ENCODE measurements around the gene POLRMT.

POLRMT gene

DNA sequence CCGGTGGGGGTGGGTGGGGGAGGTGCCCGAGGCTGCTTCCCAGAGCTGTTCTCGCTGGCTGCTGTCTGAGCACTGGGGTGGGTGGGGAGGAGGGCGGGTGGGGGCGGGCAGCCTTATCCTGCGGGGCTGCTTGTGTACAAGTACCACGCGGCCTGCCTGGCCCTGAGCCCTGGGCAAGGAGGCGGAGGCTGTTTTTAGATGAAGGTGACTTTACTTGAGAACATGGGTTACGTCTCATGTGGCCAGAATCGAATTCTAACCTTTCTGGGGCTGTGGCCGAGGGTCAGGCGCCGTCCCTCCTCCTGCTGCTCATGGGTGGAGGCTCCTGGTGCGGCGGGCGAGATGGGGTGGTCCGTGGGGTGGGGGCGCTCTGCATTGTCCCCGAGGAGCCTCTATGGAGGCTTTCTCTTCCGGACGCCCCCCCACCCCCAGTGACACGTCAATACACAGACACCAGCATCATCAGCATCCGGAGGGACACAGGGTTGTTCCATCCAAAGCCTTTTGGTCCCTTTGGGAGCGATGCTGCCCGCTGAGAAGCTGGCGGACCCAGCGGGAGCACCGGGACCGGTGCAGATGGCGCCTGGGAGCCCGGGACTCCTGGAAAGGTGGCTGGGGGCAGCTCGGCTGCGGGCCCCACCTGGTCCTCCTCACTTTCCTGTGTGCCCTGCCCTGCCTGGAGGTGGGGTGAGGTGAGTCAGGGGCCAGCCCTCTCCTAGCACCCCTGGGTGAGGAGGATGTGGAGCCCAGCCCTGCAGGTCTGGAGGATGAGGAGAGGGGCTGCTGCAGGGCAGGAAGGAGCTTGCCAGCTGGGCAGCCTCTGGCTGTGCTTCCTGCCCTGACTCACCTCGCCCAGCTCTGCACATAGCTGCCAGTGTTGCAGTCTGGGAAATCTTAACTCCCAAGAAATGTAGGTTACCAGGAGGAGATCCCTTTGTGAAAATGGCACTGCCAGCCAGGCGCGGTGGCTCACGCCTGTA is 57.5 kb downstream of the POLRMT start:
- peak; percentile 27 for DNase-seq

DNA sequence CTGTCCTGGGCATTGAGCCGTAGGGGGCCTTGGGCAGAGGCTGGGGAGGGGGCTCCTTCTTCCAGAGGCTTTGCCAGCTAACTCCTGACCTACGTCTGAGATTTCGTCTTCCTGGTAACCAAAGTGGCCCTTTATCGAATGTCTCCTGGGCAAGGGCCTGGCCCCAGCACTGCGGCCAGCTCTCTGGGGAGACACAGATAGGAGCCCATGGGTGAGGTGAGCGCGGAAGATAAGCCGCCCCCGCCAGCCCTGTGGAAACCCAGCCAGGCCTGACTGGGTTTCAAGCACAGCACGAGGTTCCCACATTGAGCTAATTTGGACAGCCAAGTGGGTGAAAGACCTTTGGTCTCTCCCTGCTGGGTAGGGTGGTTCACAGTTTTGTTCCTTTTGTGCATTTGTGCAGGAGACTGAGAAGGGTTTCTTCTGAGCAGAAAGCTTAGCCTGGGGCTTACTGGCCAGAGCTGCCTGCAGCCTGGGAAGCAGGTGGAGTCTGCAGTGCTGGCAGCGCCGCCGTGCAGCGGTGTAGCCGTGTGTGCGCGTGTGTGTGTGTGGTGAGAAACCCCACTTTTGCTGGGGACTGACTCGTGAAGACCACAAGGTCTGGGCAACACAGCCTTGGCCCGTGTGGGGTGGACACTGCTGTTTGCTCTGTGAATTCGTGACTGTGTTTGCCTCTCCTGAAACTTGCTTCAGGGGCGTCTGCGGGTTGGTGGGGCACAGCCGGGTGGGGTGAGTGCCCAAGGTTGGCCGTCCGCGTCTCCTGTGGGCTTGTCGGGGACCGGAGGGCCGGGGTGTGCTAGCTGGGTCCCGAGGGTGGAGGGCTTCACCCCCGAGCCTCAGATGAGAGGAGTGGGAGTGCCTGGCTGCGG is 58.4 kb downstream of the POLRMT start:
- DNase-seq, result no peak

GRCh38 chr19:573519-573825 is 59.9 kb downstream of the POLRMT start:
- no peak for DNase-seq

GRCh38 chr19:572743-573518 is 60.4 kb downstream of the POLRMT start:
- DNase-seq, result peak; percentile 53

GRCh38 chr19:572140-572742 is 61.1 kb downstream of the POLRMT start, which contains the start of gene BSG:
Gene BSG (plus strand): TSS chr19:572596. CDS start chr19:572635, 39 bp downstream.
- DNase-seq, result peak; percentile 99

DNA sequence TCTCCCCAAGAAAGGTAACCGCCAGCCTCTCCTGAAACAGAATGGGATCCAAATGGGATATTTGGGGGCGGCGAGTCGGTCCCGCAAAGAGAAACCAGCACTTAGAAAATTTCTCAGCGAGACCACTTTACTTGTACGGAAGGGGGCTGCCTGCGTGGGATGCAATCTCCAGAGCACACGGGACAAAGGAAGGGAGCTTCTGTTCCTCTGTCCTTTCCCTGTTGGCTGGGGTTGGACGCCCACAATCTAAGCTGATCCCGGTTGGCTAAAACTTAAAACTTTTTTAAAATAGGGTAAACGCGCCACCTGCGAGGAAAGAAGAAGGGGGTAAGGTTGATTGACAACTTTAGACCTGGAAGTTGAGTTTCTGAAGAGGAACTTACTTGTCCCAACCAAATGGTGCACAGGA is 61.8 kb downstream of the POLRMT start:
- no peak for DNase-seq

DNA sequence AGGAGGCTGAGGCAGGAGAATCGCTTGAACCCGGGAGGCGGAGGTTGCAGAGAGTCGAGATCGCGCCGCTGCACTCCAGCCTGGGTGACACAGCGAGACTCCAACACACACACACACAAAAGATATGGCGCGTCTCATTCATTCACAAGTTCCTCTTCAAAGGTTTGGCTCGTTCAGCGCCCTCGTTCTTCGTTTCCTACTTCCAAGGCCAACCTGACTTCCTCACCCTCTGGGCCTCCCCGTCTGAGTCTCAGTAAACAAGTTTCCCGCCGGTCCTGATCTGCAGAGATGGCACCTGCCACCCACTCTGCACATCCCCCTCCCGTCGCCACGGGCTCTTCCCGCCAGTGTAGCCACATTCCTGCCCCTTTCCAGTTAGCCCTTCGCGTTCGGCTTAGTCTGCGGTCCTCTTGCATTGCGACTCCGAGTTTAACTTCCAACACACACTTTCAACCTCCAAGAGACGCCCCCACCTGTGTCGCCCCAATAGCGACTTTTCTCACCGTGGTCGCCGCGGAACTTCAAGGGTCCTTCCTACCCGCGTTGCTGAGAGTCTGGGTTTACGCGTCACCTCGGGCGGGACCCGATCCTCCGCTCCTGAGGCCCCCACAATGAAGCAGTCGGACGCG is 62.3 kb downstream of the POLRMT start:
- DNase-seq, result no peak

DNA sequence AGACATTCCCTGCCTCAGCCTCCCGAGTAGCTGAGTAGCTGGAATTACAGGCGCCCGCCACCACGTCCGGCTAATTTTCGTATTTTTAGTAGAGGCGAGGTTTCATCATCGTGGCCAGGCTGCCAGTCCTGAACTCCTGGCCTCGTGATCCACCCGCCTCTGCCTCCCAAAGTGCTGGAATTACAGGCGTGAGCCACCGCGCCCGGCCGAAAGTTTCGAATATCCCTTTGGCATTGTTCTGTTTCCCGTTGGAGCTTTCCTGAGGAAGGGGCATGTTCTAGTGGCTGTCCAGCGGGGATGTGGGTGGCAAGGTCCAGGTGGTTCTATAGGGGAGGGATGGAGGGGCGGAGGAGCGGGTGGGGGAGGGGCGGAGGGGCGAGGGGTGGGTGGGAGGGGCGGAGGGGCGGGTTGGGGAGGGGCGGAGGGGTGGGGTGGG is 63.1 kb downstream of the POLRMT start:
- DNase-seq, result no peak

- DNase-seq, result no peak
Measured at GRCh38 chr19:567296-567900, 65.9 kb downstream of the POLRMT start.
